Heart left ventricle (tissue), 13 donors: Measurements from ENCODE around the gene CFAP46.

ENCODE experiments used
- CTCF ChIP-seq, 12 donors: fragments of 200-600 bp; sonication (generic) in 4 of 12; IDR thresholded peaks; one replicate each; pipeline versions ENCODE4 v1.5.0 to v1.8.0; 2018 to 2022; ENCODE audit warnings: antibody characterized with exemption in 12 of 12, mild to moderate bottlenecking in 5 of 12
- POLR2A ChIP-seq, 2 donors: fragments of 450-650 bp; IDR thresholded peaks; one replicate each; pipeline ENCODE4 v1.6.1; 2017; ENCODE audit warnings: antibody characterized with exemption in 2 of 2, mild to moderate bottlenecking in 2 of 2, moderate library complexity in 2 of 2
- donor health status: ischemic (EF 13 %, LVEDD 7.1; RV severe dilation, severe dysfunction).
- donor health status: DM: no; HTN: yes; CAD: no.
- donor health status: DM: no; HTN: no; CAD: no.
- donor health status: ischemic (EF 25% LVEDD 6.9; RV normal size, moderate dysfunction).
- donor health status: ischemic (EF 25% LVEDD 5.7; RV mildly dilated, moderate dysfunction).
- donor health status: ischemic (EF 35%, LVEDD 5.7; RV mildly dilated, moderate dysfunction).
- donor health status: nonischemic (EF 11% LVEDD 7.7; RV severe dilation, severe dysfunction).
- donor health status: DM: yes; HTN: yes; CAD: no.
- donor health status: PGD.
- donor health status: ischemic (EF 29% LVEDD 5.4; RV normal size, mild dysfunction).
- donor health status: nonischemic (EF 23%, LVEDD 6.1; RV moderate dilation, normal function).

DNA sequence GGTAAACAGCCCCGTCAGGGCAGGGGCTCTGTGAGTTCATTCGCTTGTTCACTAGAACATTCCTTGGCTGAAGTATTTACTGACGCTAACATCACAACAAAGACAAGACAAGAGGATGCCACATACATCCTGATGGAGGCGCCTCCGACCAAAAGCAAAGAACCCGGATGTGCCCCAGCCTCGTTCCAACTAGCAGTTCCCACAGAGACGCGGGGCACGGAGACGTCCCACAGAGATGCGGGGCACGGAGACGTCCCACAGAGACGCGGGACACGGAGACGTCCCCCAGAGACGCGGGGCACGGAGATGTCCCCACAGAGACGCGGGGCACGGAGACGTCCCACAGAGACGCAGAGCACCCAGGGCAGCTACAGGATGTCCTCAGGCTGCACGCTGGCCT, 35.4 kb upstream of the CFAP46 start:
- TF ChIP-seq CTCF (IDR thresholded peaks at IDR 0.05) (no peak), POLR2A (IDR thresholded peaks at IDR 0.05) (no peak)
